OCI-LY3 (cell line): ENCODE data around the gene JAG2.

Experiments
- H2AFZ ChIP-seq: fragments of 200-600, 300-600 bp; shearing (Covaris generic); 2 replicates; pipeline ENCODE4 v1.6.0; 2014; ENCODE audit warnings: antibody characterized with exemption, low read depth, low read length
- H3K27ac ChIP-seq: fragments of 200-600, 300-600 bp; sonication (generic); 2 replicates; pipeline ENCODE4 v1.5.1; 2014; ENCODE audit warnings: mild to moderate bottlenecking, low read length, moderate library complexity, mixed read lengths
- H3K27me3 ChIP-seq: fragments of 200-600, 300-600 bp; sonication (generic); 2 replicates; pipeline ENCODE4 v1.6.1; 2014; ENCODE audit warnings: low read depth, low read length, mixed read lengths
- H3K36me3 ChIP-seq: fragments of 200-600, 300-600 bp; sonication (generic); replicated peaks from 2 replicates; pipeline ENCODE3; 2014; ENCODE audit warnings: low read depth, low read length, mixed read lengths
- H3K4me1 ChIP-seq: fragments of 300-600, 200-600 bp; sonication (generic); 2 replicates; pipeline ENCODE4 v1.6.1; 2014; ENCODE audit warnings: low read length, mixed read lengths
- H3K4me2 ChIP-seq: fragments of 200-600, 300-600 bp; sonication (generic); 2 replicates; pipeline ENCODE4 v1.6.1; 2014; ENCODE audit warnings: low read length, mixed read lengths
- H3K4me3 ChIP-seq: fragments of 300-600, 200-600 bp; sonication (generic); 2 replicates; pipeline ENCODE4 v1.5.1; 2014; ENCODE audit warnings: antibody characterized with exemption, mild to moderate bottlenecking, low read length, moderate library complexity
- H3K79me2 ChIP-seq: fragments of 300-600, 200-600 bp; shearing (Covaris generic); 2 replicates; pipeline ENCODE4 v1.6.1; 2014; ENCODE audit warnings: mild to moderate bottlenecking, low read length, mixed read lengths
- H3K9ac ChIP-seq: fragments of 300-600, 200-600 bp; shearing (Covaris generic); 2 replicates; pipeline ENCODE4 v1.6.0; 2014; ENCODE audit warnings: mild to moderate bottlenecking, low read length, moderate library complexity
- H3K9me3 ChIP-seq: fragments of 200-600, 300-600 bp; shearing (Covaris generic); 2 replicates; pipeline ENCODE4 v1.6.1; 2014; ENCODE audit warnings: low read length, mixed read lengths; ENCODE audit not compliant: insufficient read depth
- H4K20me1 ChIP-seq: fragments of 200-600, 300-600 bp; sonication (generic); 2 replicates; pipeline ENCODE4 v1.6.1; 2016; ENCODE audit warnings: low read length, mixed read lengths; ENCODE audit not compliant: insufficient read depth
- EZH2phosphoT487 ChIP-seq: fragments of 200-600 bp; shearing (Covaris generic); IDR thresholded peaks from 2 replicates; pipeline ENCODE4 v1.6.1; 2018; ENCODE audit warnings: antibody characterized with exemption, mixed run types, low read depth
- TF ChIP-seq, protein P1 (sequence below): fragments of 200-600, 300-600 bp; sonication (generic); IDR thresholded peaks from 2 replicates; pipeline ENCODE4 v1.5.1; 2014; ENCODE audit warnings: antibody characterized with exemption, low read length, low read depth

The JAG2 gene

DNA sequence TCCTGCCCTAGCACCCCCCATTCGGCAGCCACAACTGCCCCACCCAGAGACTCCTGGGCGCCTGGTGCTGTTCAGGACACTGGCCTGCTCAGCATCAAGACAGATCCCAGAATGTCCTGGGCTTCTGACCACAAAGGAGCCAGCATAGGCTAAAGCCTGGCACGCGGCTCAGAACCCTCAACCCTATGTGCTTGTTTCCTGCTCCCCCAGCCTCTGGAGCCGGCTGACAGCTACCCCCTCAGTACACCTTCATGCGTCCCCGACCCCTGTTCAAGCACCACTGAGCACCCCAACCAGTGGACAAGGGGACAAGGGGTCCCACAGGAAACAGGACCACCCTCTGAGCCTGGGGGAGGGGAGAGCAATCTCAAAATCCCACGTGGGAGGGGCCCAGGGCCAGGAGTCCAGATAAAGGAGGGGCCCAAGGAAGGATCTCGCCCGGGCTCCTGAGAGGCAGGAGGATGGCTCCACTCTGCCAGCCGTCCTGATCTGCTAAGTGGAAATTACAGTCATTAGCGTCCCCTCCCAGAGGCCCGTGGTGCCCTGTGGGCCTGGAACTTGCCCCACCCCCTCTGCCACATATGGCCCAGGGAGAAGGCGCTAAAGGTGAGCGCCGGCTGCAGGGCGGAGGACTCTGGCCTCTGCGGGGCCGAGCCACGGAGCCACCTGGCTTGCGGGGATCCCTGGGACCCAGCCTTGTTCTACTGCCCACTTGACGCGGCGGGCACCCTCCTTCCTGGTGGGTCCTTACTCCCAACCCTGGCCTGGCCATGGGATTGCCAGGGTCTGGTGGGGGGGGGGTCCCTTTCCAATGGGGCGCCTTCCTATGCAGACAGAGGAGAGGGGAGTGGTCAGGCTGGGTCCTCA is 76.2 kb downstream of the JAG2 start:
- H3K9ac ChIP-seq = peak overlapping the region; percentile 100
- no peaks in the 10 kb centered on the region for H3K36me3 ChIP-seq
- H4K20me1 ChIP-seq = peaks cover 5% of the 10 kb centered on the region; the same call in 1 of the 2 replicates
- H3K27me3 ChIP-seq = no peaks in the 10 kb centered on the region
- TF ChIP-seq, protein P1, sequence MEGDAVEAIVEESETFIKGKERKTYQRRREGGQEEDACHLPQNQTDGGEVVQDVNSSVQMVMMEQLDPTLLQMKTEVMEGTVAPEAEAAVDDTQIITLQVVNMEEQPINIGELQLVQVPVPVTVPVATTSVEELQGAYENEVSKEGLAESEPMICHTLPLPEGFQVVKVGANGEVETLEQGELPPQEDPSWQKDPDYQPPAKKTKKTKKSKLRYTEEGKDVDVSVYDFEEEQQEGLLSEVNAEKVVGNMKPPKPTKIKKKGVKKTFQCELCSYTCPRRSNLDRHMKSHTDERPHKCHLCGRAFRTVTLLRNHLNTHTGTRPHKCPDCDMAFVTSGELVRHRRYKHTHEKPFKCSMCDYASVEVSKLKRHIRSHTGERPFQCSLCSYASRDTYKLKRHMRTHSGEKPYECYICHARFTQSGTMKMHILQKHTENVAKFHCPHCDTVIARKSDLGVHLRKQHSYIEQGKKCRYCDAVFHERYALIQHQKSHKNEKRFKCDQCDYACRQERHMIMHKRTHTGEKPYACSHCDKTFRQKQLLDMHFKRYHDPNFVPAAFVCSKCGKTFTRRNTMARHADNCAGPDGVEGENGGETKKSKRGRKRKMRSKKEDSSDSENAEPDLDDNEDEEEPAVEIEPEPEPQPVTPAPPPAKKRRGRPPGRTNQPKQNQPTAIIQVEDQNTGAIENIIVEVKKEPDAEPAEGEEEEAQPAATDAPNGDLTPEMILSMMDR = no peak
- no peak for TF ChIP-seq EZH2phosphoT487
- H3K4me3 ChIP-seq = peak overlapping the region; percentile 99
- H3K4me2 ChIP-seq = peak overlapping the region; percentile 66
- peak overlapping the region; percentile 4; the same call in 1 of the 2 replicates for H3K27ac ChIP-seq
- H3K79me2 ChIP-seq = no peaks in the 10 kb centered on the region; the same call in 1 of the 2 replicates
- H2AFZ ChIP-seq = no peak overlapping the region
- peaks cover 26% of the 10 kb centered on the region for H3K4me1 ChIP-seq
- H3K9me3 ChIP-seq = no peaks in the 10 kb centered on the region

DNA sequence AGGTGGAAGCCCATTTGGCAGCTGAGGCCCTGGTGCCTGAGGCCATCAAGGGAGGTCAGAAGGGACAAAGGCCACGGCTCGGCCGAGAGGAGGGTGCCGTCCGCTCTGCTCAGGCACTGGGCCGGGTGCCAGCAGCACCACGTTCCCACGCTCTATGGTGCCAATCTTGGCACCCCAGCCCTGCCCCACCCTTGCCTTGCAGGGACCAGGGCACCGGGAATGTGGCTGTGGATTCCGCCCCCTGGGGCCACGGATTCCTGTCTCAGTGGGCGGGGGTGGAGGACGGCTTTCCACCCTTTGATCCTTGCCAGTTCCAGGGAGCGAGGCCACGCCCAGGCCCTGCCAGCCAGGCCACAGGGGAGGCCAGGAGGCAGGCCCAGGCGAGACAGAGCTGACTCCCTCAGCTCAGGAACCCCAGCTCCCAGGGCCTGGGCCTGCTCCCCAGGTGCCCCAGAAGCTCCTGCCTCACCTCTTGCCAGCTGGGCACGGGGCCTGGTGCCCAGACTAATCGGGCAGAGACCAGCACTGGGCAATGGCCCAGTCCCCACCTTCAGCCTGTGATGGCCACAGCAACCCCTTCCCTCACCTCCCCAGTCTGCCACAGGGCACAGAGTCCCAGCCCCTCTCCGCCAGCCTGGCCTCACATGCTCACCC is 76.9 kb downstream of the JAG2 start:
- Histone ChIP-seq H3K9me3 (no peaks in the 10 kb centered on the region), H3K27ac (no peak overlapping the region), H3K79me2 (no peaks in the 10 kb centered on the region; the same call in 1 of the 2 replicates), H3K4me1 (peaks cover 26% of the 10 kb centered on the region), H3K36me3 (no peaks in the 10 kb centered on the region), H2AFZ (no peak overlapping the region), H4K20me1 (peaks cover 5% of the 10 kb centered on the region; the same call in 1 of the 2 replicates), H3K4me3 (peak overlapping the region; percentile 99; the same call in 1 of the 2 replicates), H3K27me3 (no peaks in the 10 kb centered on the region), H3K4me2 (peak overlapping the region; percentile 66), H3K9ac (peak overlapping the region; percentile 100; the same call in 1 of the 2 replicates)
- no peak for TF ChIP-seq EZH2phosphoT487
- TF ChIP-seq, protein P1 = no peak

GRCh38 chr14:105091054-105091516 is 77.5 kb downstream of the JAG2 start:
- no peak overlapping the region for H3K9ac ChIP-seq
- H3K4me1 ChIP-seq = peaks cover 32% of the 10 kb centered on the region
- TF ChIP-seq EZH2phosphoT487 = no peak
- TF ChIP-seq, protein P1 = no peak
- no peak overlapping the region for H3K4me3 ChIP-seq
- no peaks in the 10 kb centered on the region for H3K27me3 ChIP-seq
- no peaks in the 10 kb centered on the region for H3K9me3 ChIP-seq
- H3K36me3 ChIP-seq = no peaks in the 10 kb centered on the region
- H4K20me1 ChIP-seq = peaks cover 5% of the 10 kb centered on the region; the same call in 1 of the 2 replicates
- no peak overlapping the region for H2AFZ ChIP-seq
- H3K27ac ChIP-seq = no peak overlapping the region
- H3K4me2 ChIP-seq = peak overlapping the region; percentile 7; the same call in 1 of the 2 replicates
- H3K79me2 ChIP-seq = no peaks in the 10 kb centered on the region; the same call in 1 of the 2 replicates
